HCT116 (cell line): Measurements from ENCODE around the gene P4HTM. TPM values are rescaled to one million over a fixed set of nuclear protein-coding genes. Genes with fewer than 3 reads are reported as not detected.

Source experiments
- ATAC-seq: fragments of 200-7000 bp; cut with Tn5 transposase; 2 replicates; pipeline ENCODE4 v1.9.1; 2020; ENCODE audit warnings: mild to moderate bottlenecking, moderate library complexity
- BruUV-seq: library from RNA; stranded (reverse); fragments of 400-500 nt; replicated peaks from 2 replicates; lab custom pipeline; 2021; lab: Mats Ljungman, UMichigan
- CTCF ChIA-PET: fragments of 300-600 bp; sonication (Branson Sonifier 250); formaldehyde crosslinking; loops from one replicate; lab custom pipeline; 2021; ENCODE audit warnings: antibody characterized with exemption; lab: Charles Lee
- POLR2A ChIA-PET: fragments of 300-600, 350-600 bp; sonication (Branson Sonifier 250); formaldehyde crosslinking; loops from one replicate; lab custom pipeline; 2021; ENCODE audit warnings: antibody characterized with exemption; lab: Charles Lee
- RAD21 ChIA-PET, 2 experiments: fragments of 300-600 bp; sonication (Branson Sonifier 250); formaldehyde crosslinking; loops; one replicate each; lab custom pipeline; 2023; ENCODE audit warnings: low total read pairs in 2 of 2; ENCODE audit not compliant: uncharacterized antibody in 2 of 2, unreplicated experiment in 2 of 2, low non-redundant PET in 1 of 2; lab: Charles Lee
- DNase-seq: peaks from one replicate; pipeline ENCODE4 v3.0.0-alpha.2; 2010; ENCODE audit warnings: low read depth, low spot score
- H2AFZ ChIP-seq: fragments of 200-600 bp; shearing (Covaris generic), sonication (generic); 2 replicates; pipeline ENCODE4 v1.6.1; 2017; ENCODE audit warnings: low read depth, mixed run types, mixed read lengths, antibody characterized with exemption, low read length; ENCODE audit not compliant: poor library complexity, severe bottlenecking
- H3K27ac ChIP-seq: 2 replicates; pipeline ENCODE4 v1.5.1; 2012; ENCODE audit warnings: low read depth, low read length
- H3K27me3 ChIP-seq: fragments of 200-600 bp; sonication (generic); 2 replicates; pipeline ENCODE4 v1.6.1; 2016; ENCODE audit warnings: mixed run types, low read length, mixed read lengths; ENCODE audit not compliant: insufficient read depth
- H3K36me3 ChIP-seq, 2 experiments: fragments of 200-500 bp in 1 of 2; fragments of 200-600 bp in 1 of 2; sonication (Bioruptor generic) in 1 of 2; sonication (generic) in 1 of 2; 2 replicates each; pipeline versions ENCODE4 v1.5.1 to v1.6.1; 2014 to 2016; ENCODE audit warnings: low read length in 2 of 2, inconsistent platforms in 1 of 2, mixed read lengths in 1 of 2, mixed run types in 1 of 2; ENCODE audit not compliant: insufficient read depth in 2 of 2, control insufficient read depth in 1 of 2
- H3K4me1 ChIP-seq, 2 experiments: fragments of 200-600 bp in 1 of 2; sonication (generic) in 1 of 2; 2 replicates each; pipeline versions ENCODE4 v1.5.1 to v1.6.1; 2012 to 2017; ENCODE audit warnings: low read length in 2 of 2, inconsistent platforms in 1 of 2, mild to moderate bottlenecking in 1 of 2, mixed read lengths in 1 of 2, mixed run types in 1 of 2, moderate library complexity in 1 of 2; ENCODE audit not compliant: insufficient read depth in 2 of 2, control insufficient read depth in 1 of 2
- H3K4me2 ChIP-seq: fragments of 200-600 bp; sonication (generic); 2 replicates; pipeline ENCODE4 v1.6.1; 2017; ENCODE audit warnings: mixed run types, low read length, mixed read lengths
- H3K4me3 ChIP-seq, 2 experiments: fragments of 200-600 bp in 1 of 2; sonication (generic) in 1 of 2; replicated peaks in 1 of 2; 2 replicates each; pipeline ENCODE4 v1.5.1; 2011 to 2016; ENCODE audit warnings: low read length in 2 of 2, control low read depth in 1 of 2, low read depth in 1 of 2, mild to moderate bottlenecking in 1 of 2, mixed read lengths in 1 of 2, mixed run types in 1 of 2
- H3K79me2 ChIP-seq: fragments of 200-600 bp; sonication (generic); 2 replicates; pipeline ENCODE4 v1.6.1; 2017; ENCODE audit warnings: mild to moderate bottlenecking, mixed run types, low read length, moderate library complexity, mixed read lengths; ENCODE audit not compliant: insufficient read depth
- H3K9ac ChIP-seq: fragments of 200-600 bp; sonication (generic); 2 replicates; pipeline ENCODE4 v1.6.1; 2016; ENCODE audit warnings: low read length, mixed read lengths
- H3K9me2 ChIP-seq: fragments of 200-600 bp; sonication (generic), shearing (Covaris generic); 2 replicates; pipeline ENCODE4 v1.6.1; 2017; ENCODE audit warnings: mixed run types, mild to moderate bottlenecking, moderate library complexity; ENCODE audit not compliant: insufficient read depth
- H3K9me3 ChIP-seq, 2 experiments: fragments of 200-500 bp in 1 of 2; fragments of 200-600 bp in 1 of 2; sonication (Bioruptor generic) in 1 of 2; sonication (generic) in 1 of 2; 2 replicates each; pipeline ENCODE4 v1.6.1; 2014 to 2017; ENCODE audit warnings: low read length in 2 of 2, mixed read lengths in 2 of 2, inconsistent platforms in 1 of 2, low read depth in 1 of 2, mild to moderate bottlenecking in 1 of 2, mixed run types in 1 of 2, moderate library complexity in 1 of 2; ENCODE audit not compliant: control insufficient read depth in 1 of 2, insufficient read depth in 1 of 2
- H4K20me1 ChIP-seq: fragments of 200-600 bp; sonication (generic), shearing (Covaris generic); 2 replicates; pipeline ENCODE4 v1.6.1; 2017; ENCODE audit warnings: mixed run types, mild to moderate bottlenecking, moderate library complexity; ENCODE audit not compliant: insufficient read depth
- CBX3 ChIP-seq: IDR thresholded peaks from 2 replicates; pipeline ENCODE4 v1.6.1; 2012; ENCODE audit warnings: low read depth
- CEBPB ChIP-seq: IDR thresholded peaks from 2 replicates; pipeline ENCODE4 v1.6.1; 2012; ENCODE audit warnings: low read depth
- EGR1 ChIP-seq: IDR thresholded peaks from 2 replicates; pipeline ENCODE4 v1.6.1; 2012; ENCODE audit warnings: low read depth
- ELF1 ChIP-seq: IDR thresholded peaks from 2 replicates; pipeline ENCODE4 v1.6.1; 2012; ENCODE audit warnings: low read depth, borderline replicate concordance
- EZH2phosphoT487 ChIP-seq: fragments of 200-600 bp; IDR thresholded peaks from 2 replicates; pipeline ENCODE4 v1.6.1; 2018; ENCODE audit warnings: antibody characterized with exemption, borderline replicate concordance
- RAD21 ChIP-seq: IDR thresholded peaks from 2 replicates; pipeline ENCODE4 v1.6.1; 2012; ENCODE audit warnings: low read depth, mild to moderate bottlenecking
- SIN3A ChIP-seq: IDR thresholded peaks from 2 replicates; pipeline ENCODE4 v1.6.1; 2012; ENCODE audit warnings: low read depth
- SP1 ChIP-seq: IDR thresholded peaks from 2 replicates; pipeline ENCODE4 v1.6.1; 2012; ENCODE audit warnings: low read depth
- TCF7L2 ChIP-seq: IDR thresholded peaks from 2 replicates; pipeline ENCODE4 v1.7.0; 2011; ENCODE audit warnings: borderline replicate concordance, inconsistent platforms; ENCODE audit not compliant: insufficient read depth, insufficient read length; ENCODE audit errors: extremely low read depth
- YY1 ChIP-seq: IDR thresholded peaks from 2 replicates; pipeline ENCODE4 v1.6.1; 2011; ENCODE audit warnings: low read length, low read depth, moderate library complexity, mild to moderate bottlenecking; ENCODE audit not compliant: insufficient replicate concordance; ENCODE audit errors: extremely low read depth
- ZFX ChIP-seq: fragments of 450-650 bp; IDR thresholded peaks from 2 replicates; pipeline ENCODE4 v1.6.1; 2017
- intact Hi-C: fragments of 100-400 bp; cut with micrococcal nuclease; formaldehyde crosslinking; loops from 2 replicates; pipeline ENCODE4 v1.10.0; 2022
- total RNA-seq: library from RNA; stranded (reverse); gene quantifications from one replicate; pipeline ENCODE4 v1.2.1, GENCODE V29; 2021; ENCODE audit not compliant: unreplicated experiment
- TF ChIP-seq, protein P1 (sequence below), 3 experiments: fragments of 200-600 bp in 1 of 3; sonication (generic) in 1 of 3; IDR thresholded peaks in 2 of 3; conservative IDR thresholded peaks in 1 of 3; 2 replicates each; pipeline ENCODE4 v1.5.1; 2012 to 2017; ENCODE audit warnings: low read depth in 2 of 3, low read length in 2 of 3, antibody characterized with exemption in 1 of 3, borderline replicate concordance in 1 of 3, control low read depth in 1 of 3, mild to moderate bottlenecking in 1 of 3, mixed read lengths in 1 of 3, mixed run types in 1 of 3, moderate library complexity in 1 of 3; ENCODE audit not compliant: insufficient read depth in 1 of 3
- TF ChIP-seq, protein P2 (sequence below): IDR thresholded peaks from 2 replicates; pipeline ENCODE4 v1.6.1; 2012
- TF ChIP-seq, protein P3 (sequence below): IDR thresholded peaks from 2 replicates; pipeline ENCODE4 v1.6.1; 2011; ENCODE audit warnings: mild to moderate bottlenecking, low read length, moderate library complexity; ENCODE audit not compliant: insufficient replicate concordance; ENCODE audit errors: extremely low read depth
- TF ChIP-seq, protein P4 (sequence below): IDR thresholded peaks from 2 replicates; pipeline ENCODE4 v1.6.1; 2012; ENCODE audit warnings: low read depth

Gene P4HTM
- total RNA-seq, 1 experiment from 2014 or later: 60.5 TPM

DNA sequence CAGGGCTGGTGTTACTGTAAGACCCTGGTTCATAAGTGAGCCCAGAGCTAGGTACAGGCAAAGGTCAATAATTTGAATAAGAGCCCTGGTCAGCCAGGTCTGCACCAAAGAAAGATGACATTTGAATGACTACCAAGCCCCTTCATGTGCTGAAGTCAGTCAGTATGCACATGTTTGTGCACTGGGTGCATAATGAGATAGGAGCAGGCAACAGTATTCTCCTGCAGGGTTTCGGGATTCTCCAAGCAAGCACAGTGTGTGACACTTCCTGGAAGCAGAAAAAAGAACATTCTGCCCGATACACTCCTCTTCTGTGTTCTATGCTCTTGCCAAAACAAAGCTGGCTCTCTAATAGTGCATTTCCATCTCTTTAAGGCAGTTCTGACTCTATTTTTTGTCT, 44.6 kb downstream of the P4HTM start:
- DNase-seq: no peak
- Histone ChIP-seq H3K9me2 (no peaks in the 10 kb centered on the region), H3K4me3 (no peak overlapping the region), H3K4me2 (no peak overlapping the region), H3K9ac (no peak overlapping the region), H3K4me1 (peaks cover 0 to under 1% of the 10 kb centered on the region in 2 experiments; a peak in 2 of 4 replicates), H3K27ac (no peak overlapping the region), H3K36me3 (peaks cover 27 to 38% of the 10 kb centered on the region in 2 experiments), H2AFZ (no peak overlapping the region), H4K20me1 (0 out of 2 replicates have a peak, but pooled peaks cover 3% of the 10 kb centered on the region), H3K79me2 (peaks cover 7% of the 10 kb centered on the region), H3K27me3 (no peaks in the 10 kb centered on the region), H3K9me3 (no peaks in the 10 kb centered on the region)
- no peak for ATAC-seq
- RAD21 ChIA-PET: no interaction called here
- POLR2A ChIA-PET: no interaction called here
- TF ChIP-seq YY1 (no peak), ELF1 (no peak), SIN3A (no peak), CBX3 (no peak), RAD21 (no peak), CEBPB (no peak), TCF7L2 (no peak), EZH2phosphoT487 (no peak), ZFX (no peak), SP1 (no peak), EGR1 (no peak)
- TF ChIP-seq, protein P1, sequence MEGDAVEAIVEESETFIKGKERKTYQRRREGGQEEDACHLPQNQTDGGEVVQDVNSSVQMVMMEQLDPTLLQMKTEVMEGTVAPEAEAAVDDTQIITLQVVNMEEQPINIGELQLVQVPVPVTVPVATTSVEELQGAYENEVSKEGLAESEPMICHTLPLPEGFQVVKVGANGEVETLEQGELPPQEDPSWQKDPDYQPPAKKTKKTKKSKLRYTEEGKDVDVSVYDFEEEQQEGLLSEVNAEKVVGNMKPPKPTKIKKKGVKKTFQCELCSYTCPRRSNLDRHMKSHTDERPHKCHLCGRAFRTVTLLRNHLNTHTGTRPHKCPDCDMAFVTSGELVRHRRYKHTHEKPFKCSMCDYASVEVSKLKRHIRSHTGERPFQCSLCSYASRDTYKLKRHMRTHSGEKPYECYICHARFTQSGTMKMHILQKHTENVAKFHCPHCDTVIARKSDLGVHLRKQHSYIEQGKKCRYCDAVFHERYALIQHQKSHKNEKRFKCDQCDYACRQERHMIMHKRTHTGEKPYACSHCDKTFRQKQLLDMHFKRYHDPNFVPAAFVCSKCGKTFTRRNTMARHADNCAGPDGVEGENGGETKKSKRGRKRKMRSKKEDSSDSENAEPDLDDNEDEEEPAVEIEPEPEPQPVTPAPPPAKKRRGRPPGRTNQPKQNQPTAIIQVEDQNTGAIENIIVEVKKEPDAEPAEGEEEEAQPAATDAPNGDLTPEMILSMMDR (IDR thresholded peaks at IDR 0.05 in 2 of 3, conservative IDR thresholded peaks at IDR 0.05 in 1 of 3; ENCODE audit: borderline replicate concordance in 1 of 3, insufficient read depth in 1 of 3, low read depth in 2 of 3, low read length in 2 of 3): no peak
- TF ChIP-seq, protein P2, sequence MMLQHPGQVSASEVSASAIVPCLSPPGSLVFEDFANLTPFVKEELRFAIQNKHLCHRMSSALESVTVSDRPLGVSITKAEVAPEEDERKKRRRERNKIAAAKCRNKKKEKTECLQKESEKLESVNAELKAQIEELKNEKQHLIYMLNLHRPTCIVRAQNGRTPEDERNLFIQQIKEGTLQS: no peak
- TF ChIP-seq, protein P3, sequence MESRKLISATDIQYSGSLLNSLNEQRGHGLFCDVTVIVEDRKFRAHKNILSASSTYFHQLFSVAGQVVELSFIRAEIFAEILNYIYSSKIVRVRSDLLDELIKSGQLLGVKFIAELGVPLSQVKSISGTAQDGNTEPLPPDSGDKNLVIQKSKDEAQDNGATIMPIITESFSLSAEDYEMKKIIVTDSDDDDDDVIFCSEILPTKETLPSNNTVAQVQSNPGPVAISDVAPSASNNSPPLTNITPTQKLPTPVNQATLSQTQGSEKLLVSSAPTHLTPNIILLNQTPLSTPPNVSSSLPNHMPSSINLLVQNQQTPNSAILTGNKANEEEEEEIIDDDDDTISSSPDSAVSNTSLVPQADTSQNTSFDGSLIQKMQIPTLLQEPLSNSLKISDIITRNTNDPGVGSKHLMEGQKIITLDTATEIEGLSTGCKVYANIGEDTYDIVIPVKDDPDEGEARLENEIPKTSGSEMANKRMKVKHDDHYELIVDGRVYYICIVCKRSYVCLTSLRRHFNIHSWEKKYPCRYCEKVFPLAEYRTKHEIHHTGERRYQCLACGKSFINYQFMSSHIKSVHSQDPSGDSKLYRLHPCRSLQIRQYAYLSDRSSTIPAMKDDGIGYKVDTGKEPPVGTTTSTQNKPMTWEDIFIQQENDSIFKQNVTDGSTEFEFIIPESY: no peak
- TF ChIP-seq, protein P4, sequence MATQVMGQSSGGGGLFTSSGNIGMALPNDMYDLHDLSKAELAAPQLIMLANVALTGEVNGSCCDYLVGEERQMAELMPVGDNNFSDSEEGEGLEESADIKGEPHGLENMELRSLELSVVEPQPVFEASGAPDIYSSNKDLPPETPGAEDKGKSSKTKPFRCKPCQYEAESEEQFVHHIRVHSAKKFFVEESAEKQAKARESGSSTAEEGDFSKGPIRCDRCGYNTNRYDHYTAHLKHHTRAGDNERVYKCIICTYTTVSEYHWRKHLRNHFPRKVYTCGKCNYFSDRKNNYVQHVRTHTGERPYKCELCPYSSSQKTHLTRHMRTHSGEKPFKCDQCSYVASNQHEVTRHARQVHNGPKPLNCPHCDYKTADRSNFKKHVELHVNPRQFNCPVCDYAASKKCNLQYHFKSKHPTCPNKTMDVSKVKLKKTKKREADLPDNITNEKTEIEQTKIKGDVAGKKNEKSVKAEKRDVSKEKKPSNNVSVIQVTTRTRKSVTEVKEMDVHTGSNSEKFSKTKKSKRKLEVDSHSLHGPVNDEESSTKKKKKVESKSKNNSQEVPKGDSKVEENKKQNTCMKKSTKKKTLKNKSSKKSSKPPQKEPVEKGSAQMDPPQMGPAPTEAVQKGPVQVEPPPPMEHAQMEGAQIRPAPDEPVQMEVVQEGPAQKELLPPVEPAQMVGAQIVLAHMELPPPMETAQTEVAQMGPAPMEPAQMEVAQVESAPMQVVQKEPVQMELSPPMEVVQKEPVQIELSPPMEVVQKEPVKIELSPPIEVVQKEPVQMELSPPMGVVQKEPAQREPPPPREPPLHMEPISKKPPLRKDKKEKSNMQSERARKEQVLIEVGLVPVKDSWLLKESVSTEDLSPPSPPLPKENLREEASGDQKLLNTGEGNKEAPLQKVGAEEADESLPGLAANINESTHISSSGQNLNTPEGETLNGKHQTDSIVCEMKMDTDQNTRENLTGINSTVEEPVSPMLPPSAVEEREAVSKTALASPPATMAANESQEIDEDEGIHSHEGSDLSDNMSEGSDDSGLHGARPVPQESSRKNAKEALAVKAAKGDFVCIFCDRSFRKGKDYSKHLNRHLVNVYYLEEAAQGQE: no peak
- intact Hi-C loops: no loop called here
- CTCF ChIA-PET: no interaction called here
- BruUV-seq: no TSS peak
